Tibial nerve (tissue), 4 donors: ENCODE measurements around the gene DEF6. TPM values are rescaled to one million over a fixed set of nuclear protein-coding genes. Genes with fewer than 3 reads are reported as not detected.
"Not testable (repeated sequence)": the region's sequence is repeated elsewhere in the genome, so short reads cannot be mapped to it uniquely, and the experiment has no call there.

ENCODE experiments used
- DNase-seq, 2 donors: peaks; one replicate each; pipeline ENCODE4 v3.0.0-alpha.2; 2019; ENCODE audit warnings: low spot score in 2 of 2
- H3K27ac ChIP-seq, 4 donors: fragments of 200-600 bp; sonication (generic) in 3 of 4; one replicate each; pipeline ENCODE4 v1.5.1; 2017 to 2019; ENCODE audit warnings: mild to moderate bottlenecking in 1 of 4
- H3K27me3 ChIP-seq, 2 donors: fragments of 200-600 bp; sonication (generic) in 1 of 2; one replicate each; pipeline versions ENCODE4 v1.5.1 to v1.6.0; 2017 to 2019
- H3K36me3 ChIP-seq, 3 donors: fragments of 200-600 bp; sonication (generic); one replicate each; pipeline ENCODE4 v1.5.1; 2018 to 2019
- H3K4me1 ChIP-seq, 4 donors: fragments of 200-600 bp; sonication (generic) in 3 of 4; one replicate each; pipeline ENCODE4 v1.5.1; 2017 to 2019
- H3K4me3 ChIP-seq, 4 donors: fragments of 200-600 bp; sonication (generic) in 3 of 4; one replicate each; pipeline ENCODE4 v1.5.1; 2017 to 2019; ENCODE audit warnings: mild to moderate bottlenecking in 1 of 4, moderate library complexity in 1 of 4
- H3K9me3 ChIP-seq, 4 donors: fragments of 200-600 bp; sonication (generic) in 3 of 4; one replicate each; pipeline ENCODE4 v1.5.1; 2017 to 2019
- EP300 ChIP-seq, 2 donors: sonication (generic); formaldehyde crosslinking; IDR thresholded peaks; one replicate each; pipeline ENCODE4 v1.6.1; 2017; ENCODE audit warnings: antibody characterized with exemption in 2 of 2, mild to moderate bottlenecking in 1 of 2
- POLR2A ChIP-seq, 2 donors: fragments of 450-650 bp; IDR thresholded peaks; one replicate each; pipeline ENCODE4 v1.6.1; 2017; ENCODE audit warnings: antibody characterized with exemption in 2 of 2, mild to moderate bottlenecking in 2 of 2, moderate library complexity in 2 of 2
- WGBS, 2 donors: methylation state at CpG; one replicate each; pipeline ENCODE4 v1.1.5; 2018; 5-methylcytosine and 5-hydroxymethylcytosine counted together
- total RNA-seq, 4 donors: library from RNA; depleted of rRNA; stranded (reverse); fragments of >200 nt; gene quantifications; one replicate each; pipeline ENCODE4 v1.1.0, GENCODE V29; 2016
- TF ChIP-seq, protein P1 (sequence below), 5 experiments: fragments of 200-600 bp in 3 of 5; fragments of 450-650 bp in 2 of 5; sonication (generic) in 3 of 5; IDR thresholded peaks; one replicate each; pipeline ENCODE4 v1.5.1; 2016 to 2019; ENCODE audit warnings: antibody characterized with exemption in 5 of 5, mild to moderate bottlenecking in 3 of 5, moderate library complexity in 2 of 5

Gene DEF6
- total RNA-seq, 4 donors from 2014 or later: 3.3 to 21.9 (median 7.4) TPM

DNA sequence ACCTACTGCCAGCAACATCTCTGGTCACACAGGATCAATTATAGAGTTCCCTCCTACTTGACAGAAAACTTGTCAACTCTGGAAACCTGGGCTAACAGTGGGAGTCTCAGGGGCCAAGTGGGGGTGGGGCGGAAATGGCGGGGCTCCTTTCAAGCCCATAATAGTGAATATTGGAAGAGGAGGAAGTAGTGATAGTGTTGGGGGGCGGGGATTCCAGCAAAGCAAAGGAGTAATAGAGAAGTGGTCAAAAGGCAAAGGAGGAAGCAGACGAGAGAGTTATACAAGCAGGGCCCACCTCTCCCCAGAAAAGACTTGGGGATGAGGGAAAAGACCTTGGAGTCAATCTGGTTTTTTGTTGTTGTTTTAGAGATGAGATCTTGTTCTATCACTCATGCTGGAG, 2.1 kb downstream of the DEF6 start:
- no peaks in the 10 kb centered on the region for H3K9me3 ChIP-seq
- H3K4me1 ChIP-seq: peaks cover 0 to 31% (median 16%) of the 10 kb centered on the region in 4 donors
- H3K27ac ChIP-seq: peak overlapping the region in 2 of 4 donors; percentile 42 to 59
- peak overlapping the region in 1 of 4 donors; percentile 53 for H3K4me3 ChIP-seq
- H3K27me3 ChIP-seq: no peaks in the 10 kb centered on the region
- DNase-seq: peak in 1 of 2 donors; percentile 48
- H3K36me3 ChIP-seq: peaks cover 0 to 28% (median 0%) of the 10 kb centered on the region in 3 donors
- WGBS, 2 donors: 72 to 73% methylated on average over 4 of the region's 4 CpGs
- TF ChIP-seq EP300 (IDR thresholded peaks at IDR 0.05) (no peak), POLR2A (IDR thresholded peaks at IDR 0.05) (no peak)
- TF ChIP-seq, protein P1, sequence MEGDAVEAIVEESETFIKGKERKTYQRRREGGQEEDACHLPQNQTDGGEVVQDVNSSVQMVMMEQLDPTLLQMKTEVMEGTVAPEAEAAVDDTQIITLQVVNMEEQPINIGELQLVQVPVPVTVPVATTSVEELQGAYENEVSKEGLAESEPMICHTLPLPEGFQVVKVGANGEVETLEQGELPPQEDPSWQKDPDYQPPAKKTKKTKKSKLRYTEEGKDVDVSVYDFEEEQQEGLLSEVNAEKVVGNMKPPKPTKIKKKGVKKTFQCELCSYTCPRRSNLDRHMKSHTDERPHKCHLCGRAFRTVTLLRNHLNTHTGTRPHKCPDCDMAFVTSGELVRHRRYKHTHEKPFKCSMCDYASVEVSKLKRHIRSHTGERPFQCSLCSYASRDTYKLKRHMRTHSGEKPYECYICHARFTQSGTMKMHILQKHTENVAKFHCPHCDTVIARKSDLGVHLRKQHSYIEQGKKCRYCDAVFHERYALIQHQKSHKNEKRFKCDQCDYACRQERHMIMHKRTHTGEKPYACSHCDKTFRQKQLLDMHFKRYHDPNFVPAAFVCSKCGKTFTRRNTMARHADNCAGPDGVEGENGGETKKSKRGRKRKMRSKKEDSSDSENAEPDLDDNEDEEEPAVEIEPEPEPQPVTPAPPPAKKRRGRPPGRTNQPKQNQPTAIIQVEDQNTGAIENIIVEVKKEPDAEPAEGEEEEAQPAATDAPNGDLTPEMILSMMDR (IDR thresholded peaks at IDR 0.05): no peak

DNA sequence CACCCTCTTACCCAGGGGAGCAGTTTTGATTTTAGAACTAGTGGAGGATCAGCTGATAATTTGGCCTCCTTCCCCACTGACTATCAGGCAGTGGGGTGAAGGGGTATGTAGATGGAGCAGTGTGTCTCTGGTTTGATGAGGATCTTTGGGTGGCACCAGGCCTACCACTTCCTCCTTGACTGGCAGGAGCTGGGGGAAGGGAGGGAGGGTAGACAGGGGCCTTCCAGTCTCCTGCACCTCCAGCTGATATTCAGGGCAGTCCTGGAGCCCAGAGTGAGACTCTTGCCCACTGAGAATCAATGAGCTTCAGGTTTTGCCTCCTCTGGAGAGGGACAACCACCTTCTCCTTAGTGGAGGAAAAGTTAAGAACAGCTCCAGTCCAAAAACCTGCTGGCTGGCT, 3.2 kb downstream of the DEF6 start:
- Histone ChIP-seq H3K9me3 (no peaks in the 10 kb centered on the region), H3K27me3 (no peaks in the 10 kb centered on the region), H3K27ac (peak overlapping the region in 1 of 4 donors; percentile 52), H3K4me3 (no peak overlapping the region), H3K4me1 (peaks cover 0 to 31% (median 16%) of the 10 kb centered on the region in 4 donors), H3K36me3 (peaks cover 0 to 16% (median 0%) of the 10 kb centered on the region in 3 donors)
- TF ChIP-seq, protein P1 (IDR thresholded peaks at IDR 0.05): no peak
- TF ChIP-seq POLR2A (IDR thresholded peaks at IDR 0.05) (no peak), EP300 (IDR thresholded peaks at IDR 0.05) (no peak)
- no peak for DNase-seq

DNA sequence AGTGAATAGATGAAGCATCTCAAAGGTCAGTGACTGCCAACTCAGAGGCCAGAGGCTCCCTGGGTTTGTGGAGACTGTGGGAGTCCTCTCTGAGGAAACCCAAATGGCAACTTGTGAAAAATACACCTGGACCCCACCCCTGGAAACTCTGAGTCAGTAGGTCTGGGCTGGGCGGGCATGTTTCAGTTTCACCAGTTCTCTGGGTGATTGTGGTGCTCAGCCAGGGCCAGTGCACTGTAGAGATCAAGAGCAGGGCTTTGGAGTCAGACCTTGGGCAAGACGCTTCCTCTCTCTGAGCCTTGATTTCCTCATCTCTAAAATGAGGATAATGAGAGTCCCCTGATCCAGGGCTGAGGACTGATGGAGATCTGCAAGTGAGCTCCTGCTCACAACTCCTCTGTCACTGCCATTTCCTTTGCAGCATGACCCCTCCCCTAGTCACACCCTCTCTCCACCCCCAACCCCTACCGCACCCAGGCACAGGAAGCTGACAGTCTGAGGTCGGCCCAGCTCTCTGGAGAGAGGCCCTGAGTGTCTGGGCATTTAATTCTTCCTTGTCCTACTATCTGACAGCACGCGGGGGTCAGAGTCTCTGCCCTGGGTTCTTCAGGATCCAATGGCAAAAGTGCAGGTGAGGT, 5.1 kb downstream of the DEF6 start:
- H3K27ac ChIP-seq: peak overlapping the region in 1 of 4 donors; percentile 56
- H3K9me3 ChIP-seq: no peaks in the 10 kb centered on the region
- TF ChIP-seq POLR2A (IDR thresholded peaks at IDR 0.05) (no peak), EP300 (IDR thresholded peaks at IDR 0.05) (no peak)
- TF ChIP-seq, protein P1 (IDR thresholded peaks at IDR 0.05): no peak
- no peaks in the 10 kb centered on the region for H3K27me3 ChIP-seq
- peaks cover 0 to 4% (median 0%) of the 10 kb centered on the region in 3 donors for H3K36me3 ChIP-seq
- no peak overlapping the region for H3K4me3 ChIP-seq
- H3K4me1 ChIP-seq: peaks cover 0 to 22% (median 10%) of the 10 kb centered on the region in 4 donors
- WGBS, 2 donors: 40 to 47% methylated on average over 6 of the region's 6 CpGs
- DNase-seq: no peak

DNA sequence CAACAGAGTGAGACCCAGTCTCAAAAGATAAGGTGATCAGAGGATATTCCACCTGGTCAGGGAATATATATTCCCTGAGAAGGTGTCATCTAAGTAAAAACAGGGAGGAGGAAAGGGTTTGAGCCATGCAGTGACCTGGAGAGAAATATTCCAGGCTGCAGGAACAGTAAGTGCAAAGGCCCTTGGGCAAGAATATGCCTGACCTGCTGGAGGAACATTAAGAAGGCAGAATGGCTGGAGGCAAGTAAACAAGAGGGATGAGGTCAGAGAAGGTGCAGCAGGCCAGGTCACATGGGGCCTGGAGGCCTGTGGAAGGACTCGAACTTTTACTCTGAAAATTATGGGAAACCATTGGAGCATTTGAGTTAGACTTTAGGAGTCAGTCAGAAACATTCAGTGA, 6.7 kb downstream of the DEF6 start:
- WGBS, 2 donors: 34 to 39% methylated on average over 1 of the region's 1 CpG
- Histone ChIP-seq H3K4me1 (peaks cover 0 to 17% (median 5%) of the 10 kb centered on the region in 4 donors), H3K4me3 (no peak overlapping the region), H3K27ac (no peak overlapping the region), H3K9me3 (no peaks in the 10 kb centered on the region), H3K27me3 (no peaks in the 10 kb centered on the region), H3K36me3 (no peaks in the 10 kb centered on the region)
- TF ChIP-seq POLR2A (IDR thresholded peaks at IDR 0.05): no peak
- TF ChIP-seq EP300 (IDR thresholded peaks at IDR 0.05): no peak
- TF ChIP-seq, protein P1 (IDR thresholded peaks at IDR 0.05): no peak
- DNase-seq: no peak

DNA sequence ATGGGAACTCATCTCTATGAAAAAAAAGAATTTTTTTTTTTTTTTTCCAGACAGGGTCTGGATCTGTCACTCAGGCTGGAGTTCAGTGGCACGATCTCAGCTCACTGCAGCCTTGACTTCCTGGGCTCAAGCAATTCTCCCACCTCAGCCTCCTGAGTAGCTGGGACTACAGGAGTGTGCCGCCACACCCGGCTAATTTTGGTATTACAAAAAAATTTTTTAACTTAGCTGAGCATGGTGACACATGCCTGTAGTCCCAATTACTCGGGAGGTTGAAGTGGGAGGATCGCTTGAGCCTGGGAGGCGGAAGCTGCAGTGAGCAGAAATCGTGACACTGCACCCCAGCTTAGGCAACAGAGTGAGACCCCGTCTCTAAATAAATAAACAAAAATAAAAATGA, 7.5 kb downstream of the DEF6 start:
- no peak for TF ChIP-seq EP300 (IDR thresholded peaks at IDR 0.05)
- TF ChIP-seq POLR2A (IDR thresholded peaks at IDR 0.05): no peak
- TF ChIP-seq, protein P1 (IDR thresholded peaks at IDR 0.05): no peak
- no peaks in the 10 kb centered on the region for H3K9me3 ChIP-seq
- no peak for DNase-seq
- peaks cover 0 to 17% (median 5%) of the 10 kb centered on the region in 4 donors for H3K4me1 ChIP-seq
- H3K4me3 ChIP-seq: no peak overlapping the region
- H3K27ac ChIP-seq: no peak overlapping the region
- WGBS, 2 donors: 91 to 92% methylated on average over 8 of the region's 8 CpGs
- H3K27me3 ChIP-seq: no peaks in the 10 kb centered on the region
- H3K36me3 ChIP-seq: no peaks in the 10 kb centered on the region

DNA sequence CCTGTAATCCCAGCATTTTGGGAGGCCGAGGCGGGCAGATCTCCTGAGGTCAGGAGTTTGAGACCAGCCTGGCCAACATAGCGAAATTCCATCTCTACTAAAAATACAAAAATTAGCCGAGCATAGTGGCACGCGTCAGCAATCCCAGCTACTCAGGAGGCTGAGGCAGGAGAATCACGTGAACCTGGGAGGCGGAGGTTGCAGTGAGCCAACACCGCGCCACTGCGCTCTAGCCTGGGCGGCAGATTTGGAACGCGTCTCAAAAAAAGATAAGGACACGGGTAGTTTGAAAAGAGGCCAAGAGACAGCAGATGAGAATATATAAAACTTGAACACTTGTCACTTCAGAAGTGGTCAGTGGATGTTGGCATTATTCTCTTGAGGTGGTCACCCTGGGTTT, 9.5 kb downstream of the DEF6 start:
- not testable (repeated sequence) for DNase-seq
- WGBS, 2 donors: 89 to 93% methylated on average over 15 of the region's 15 CpGs

DNA sequence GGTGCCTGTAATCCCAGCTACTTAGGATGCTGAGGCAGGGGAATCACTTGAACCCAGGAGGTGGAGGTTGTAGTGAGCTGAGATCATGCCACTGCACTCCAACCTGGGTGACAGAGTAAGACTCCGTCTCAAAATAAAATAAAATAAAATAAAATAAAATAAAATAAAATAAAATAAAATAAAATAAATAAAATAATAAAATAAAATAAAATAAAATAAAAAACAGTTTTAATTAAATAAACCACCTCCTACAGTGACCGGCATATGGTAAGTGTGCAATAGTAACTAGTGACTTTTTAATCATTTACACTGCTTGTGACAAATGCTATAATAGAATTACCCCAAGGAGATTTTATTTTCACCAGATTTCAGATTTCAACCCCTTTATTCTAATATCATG, 10.9 kb downstream of the DEF6 start:
- not testable (repeated sequence) for H3K9me3 ChIP-seq, H3K27me3 ChIP-seq, DNase-seq, H3K4me3 ChIP-seq, H3K36me3 ChIP-seq, H3K27ac ChIP-seq
- WGBS, 2 donors: 90 to 93% methylated on average over 2 of the region's 2 CpGs
- H3K4me1 ChIP-seq: peaks cover 0 to 20% (median 2%) of the 10 kb centered on the region in 4 donors

More for the DNA sequence above, 9.5 kb downstream of the DEF6 start:
- H3K9me3 ChIP-seq, H3K36me3 ChIP-seq, H3K4me3 ChIP-seq, H3K27me3 ChIP-seq, H3K27ac ChIP-seq: not testable (repeated sequence)
- peaks cover 0 to 20% (median 5%) of the 10 kb centered on the region in 4 donors for H3K4me1 ChIP-seq
